Natural killer cell (primary cell): Measurements from ENCODE around the gene FADS2. TPM values are rescaled to one million over a fixed set of nuclear protein-coding genes. Genes with fewer than 3 reads are reported as not detected.

Experiments
- ATAC-seq, 3 donors: fragments of 150-1000 bp in 2 of 3; fragments of 200-7000 bp in 1 of 3; cut with Tn5 transposase; 1 replicate in 1 of 3; 2 replicates in 2 of 3; pipeline ENCODE4 v1.10.0; 2021; ENCODE audit warnings: mild to moderate bottlenecking in 2 of 3, moderate library complexity in 2 of 3
- DNase-seq, 2 donors: peaks; one replicate each; pipeline versions ENCODE4 v3.0.0 to v3.0.0-alpha.2; 2013 to 2021; ENCODE audit warnings: mixed read lengths in 1 of 2
- H3K27ac ChIP-seq: one replicate; pipeline ENCODE4 v1.5.1; 2013; ENCODE audit warnings: mild to moderate bottlenecking, low read length
- H3K27me3 ChIP-seq: one replicate; pipeline ENCODE4 v1.6.1; 2013; ENCODE audit warnings: low read length; ENCODE audit not compliant: control insufficient read depth, insufficient read depth
- H3K36me3 ChIP-seq: one replicate; pipeline ENCODE4 v1.6.1; 2013; ENCODE audit warnings: low read length; ENCODE audit not compliant: control insufficient read depth, insufficient read depth
- H3K4me1 ChIP-seq: one replicate; pipeline ENCODE4 v1.6.1; 2013; ENCODE audit warnings: low read length; ENCODE audit not compliant: control insufficient read depth, insufficient read depth
- H3K4me3 ChIP-seq: one replicate; pipeline ENCODE4 v1.5.1; 2013; ENCODE audit warnings: low read length
- H3K9me3 ChIP-seq: one replicate; pipeline ENCODE4 v1.6.1; 2013; ENCODE audit warnings: low read length; ENCODE audit not compliant: control insufficient read depth, insufficient read depth
- H3K27ac Mint-ChIP-seq, 2 donors: one replicate each; pipeline ENCODE4 v1.8.0; 2022; ENCODE audit warnings: mild to moderate bottlenecking in 2 of 2, mixed read lengths in 2 of 2, moderate library complexity in 1 of 2
- H3K27me3 Mint-ChIP-seq, 2 donors: one replicate each; pipeline ENCODE4 v1.8.0; 2022; ENCODE audit warnings: low read depth in 2 of 2, mixed read lengths in 2 of 2
- H3K36me3 Mint-ChIP-seq: one replicate; pipeline ENCODE4 v1.8.0; 2022; ENCODE audit warnings: mixed read lengths
- H3K4me1 Mint-ChIP-seq, 2 donors: one replicate each; pipeline ENCODE4 v1.8.0; 2022; ENCODE audit warnings: mixed read lengths in 2 of 2
- H3K4me3 Mint-ChIP-seq: one replicate; pipeline ENCODE4 v1.8.0; 2022; ENCODE audit warnings: mild to moderate bottlenecking, moderate library complexity, mixed read lengths
- H3K9me3 Mint-ChIP-seq, 2 donors: one replicate each; pipeline ENCODE4 v1.8.0; 2022; ENCODE audit warnings: mixed read lengths in 2 of 2
- WGBS: methylation state at CpG from one replicate; pipeline ENCODE4 v1.1.7; 2013; ENCODE audit warnings: missing lambda C conversion rate; ENCODE audit not compliant: insufficient coverage; 5-methylcytosine and 5-hydroxymethylcytosine counted together
- intact Hi-C: fragments of 100-400 bp; cut with micrococcal nuclease; formaldehyde crosslinking; loops from one replicate; pipeline ENCODE4 v1.14.2; 2022
- total RNA-seq, 4 donors: library from RNA; stranded (reverse); fragments of 120-200 nt in 1 of 4; gene quantifications; one replicate each; pipeline versions ENCODE4 v1.2.3 to v1.2.4, GENCODE V29; 2013 to 2022
- TF ChIP-seq, protein P1 (sequence below): fragments of 200-600 bp; IDR thresholded peaks from one replicate; pipeline ENCODE4 v1.8.0; 2022; ENCODE audit warnings: antibody characterized with exemption

FADS2 gene
- total RNA-seq, 3 donors from 2014 or later (not counting 1 experiment from before 2014, with no cell fraction given), result 30.4 to 52.7 (median 34.4) TPM

DNA sequence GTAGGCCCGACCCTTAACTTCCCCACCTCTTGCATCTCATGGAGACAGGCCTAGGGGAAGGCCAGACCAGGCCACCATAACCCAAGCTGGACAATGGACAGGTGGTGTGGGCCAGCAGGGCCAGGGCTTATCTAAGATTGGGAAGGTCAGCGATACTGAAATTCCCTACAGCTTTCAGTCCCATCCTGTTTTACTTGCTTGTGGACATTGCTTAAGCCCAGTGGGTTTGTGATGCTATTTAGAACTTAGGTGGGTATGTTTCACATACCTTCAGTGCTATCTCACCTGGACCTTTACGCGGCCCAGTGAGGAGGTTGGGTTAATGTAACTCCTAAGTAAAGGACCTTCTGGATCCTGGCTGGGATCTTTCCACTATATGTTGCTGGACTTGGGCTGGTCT is 1.7 kb downstream of the FADS2 start:
- Histone ChIP-seq H3K36me3 (no peaks in the 10 kb centered on the region), H3K27ac (no peak overlapping the region), H3K9me3 (no peaks in the 10 kb centered on the region), H3K4me1 (peaks cover 44% of the 10 kb centered on the region), H3K27me3 (no peaks in the 10 kb centered on the region), H3K4me3 (no peak overlapping the region)
- TF ChIP-seq, protein P1, sequence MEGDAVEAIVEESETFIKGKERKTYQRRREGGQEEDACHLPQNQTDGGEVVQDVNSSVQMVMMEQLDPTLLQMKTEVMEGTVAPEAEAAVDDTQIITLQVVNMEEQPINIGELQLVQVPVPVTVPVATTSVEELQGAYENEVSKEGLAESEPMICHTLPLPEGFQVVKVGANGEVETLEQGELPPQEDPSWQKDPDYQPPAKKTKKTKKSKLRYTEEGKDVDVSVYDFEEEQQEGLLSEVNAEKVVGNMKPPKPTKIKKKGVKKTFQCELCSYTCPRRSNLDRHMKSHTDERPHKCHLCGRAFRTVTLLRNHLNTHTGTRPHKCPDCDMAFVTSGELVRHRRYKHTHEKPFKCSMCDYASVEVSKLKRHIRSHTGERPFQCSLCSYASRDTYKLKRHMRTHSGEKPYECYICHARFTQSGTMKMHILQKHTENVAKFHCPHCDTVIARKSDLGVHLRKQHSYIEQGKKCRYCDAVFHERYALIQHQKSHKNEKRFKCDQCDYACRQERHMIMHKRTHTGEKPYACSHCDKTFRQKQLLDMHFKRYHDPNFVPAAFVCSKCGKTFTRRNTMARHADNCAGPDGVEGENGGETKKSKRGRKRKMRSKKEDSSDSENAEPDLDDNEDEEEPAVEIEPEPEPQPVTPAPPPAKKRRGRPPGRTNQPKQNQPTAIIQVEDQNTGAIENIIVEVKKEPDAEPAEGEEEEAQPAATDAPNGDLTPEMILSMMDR, result no peak
- intact Hi-C loops, result loop anchor here (5.0 kb wide), 1 partner anchor 38 kb away; the partner anchor contains the start of genes FEN1 and TMEM258
- ATAC-seq (no peak), DNase-seq (no peak)
- Mint-ChIP-seq H3K4me3 (peak overlapping the region; percentile 92), H3K27me3 (no peaks in the 10 kb centered on the region), H3K36me3 (no peaks in the 10 kb centered on the region), H3K9me3 (no peaks in the 10 kb centered on the region), H3K4me1 (peaks cover 51 to 75% of the 10 kb centered on the region in 2 donors), H3K27ac (peak overlapping the region; percentile 97 to 98)
- WGBS, result 98% methylated on average over 4 of the region's 4 CpGs

DNA sequence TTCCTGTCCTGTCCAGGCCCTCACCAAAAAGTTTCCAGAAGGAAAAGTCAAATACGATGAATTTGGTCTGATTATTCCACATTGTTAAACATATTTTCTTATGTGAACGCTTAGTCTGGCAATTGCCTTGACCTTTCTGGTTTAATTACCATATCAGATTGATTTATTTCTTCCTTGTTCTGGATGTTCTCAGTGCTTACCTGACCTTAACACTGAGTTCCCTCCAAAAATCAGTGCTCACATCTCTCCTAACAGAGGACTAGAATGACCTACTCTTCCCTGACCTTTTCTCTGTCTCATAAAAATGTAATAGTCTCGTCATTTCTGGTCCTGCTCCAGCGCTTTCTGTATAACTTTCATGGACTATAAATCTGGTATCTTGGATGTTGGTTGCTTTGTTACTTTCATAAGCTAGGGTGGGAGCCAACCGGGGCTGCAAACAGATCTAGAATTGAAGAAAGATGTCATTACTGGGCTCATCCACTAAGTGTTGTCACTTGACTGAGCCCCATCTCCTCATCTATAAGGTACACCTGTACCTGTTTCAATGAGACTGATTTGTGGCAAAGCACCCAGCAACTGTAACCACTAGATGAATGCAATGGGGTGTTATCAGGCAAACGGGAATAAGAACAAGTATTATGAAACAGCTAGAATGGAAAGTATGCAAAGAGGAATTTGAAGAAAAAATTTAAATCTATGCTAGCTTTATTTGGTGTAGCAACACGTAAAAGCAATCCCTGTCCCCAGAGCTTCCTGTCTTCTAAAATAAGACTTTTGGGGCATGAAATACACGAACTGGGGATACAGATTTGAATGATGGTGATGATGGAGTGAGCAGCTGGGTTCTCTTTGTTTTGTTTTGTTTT is 2.4 kb downstream of the FADS2 start:
- intact Hi-C loops, result no loop called here
- Mint-ChIP-seq H3K9me3 (no peaks in the 10 kb centered on the region), H3K36me3 (no peaks in the 10 kb centered on the region), H3K27ac (peak overlapping the region; percentile 97 to 98), H3K4me3 (peak overlapping the region; percentile 92), H3K4me1 (peaks cover 58 to 81% of the 10 kb centered on the region in 2 donors), H3K27me3 (no peaks in the 10 kb centered on the region)
- Histone ChIP-seq H3K9me3 (no peaks in the 10 kb centered on the region), H3K4me1 (peaks cover 50% of the 10 kb centered on the region), H3K27me3 (no peaks in the 10 kb centered on the region), H3K27ac (no peak overlapping the region), H3K4me3 (no peak overlapping the region), H3K36me3 (no peaks in the 10 kb centered on the region)
- ATAC-seq (no peak), DNase-seq (no peak)
- 70% methylated on average over 8 of the region's 8 CpGs for whole genome bisulfite sequencing
- TF ChIP-seq, protein P1, result no peak

DNA sequence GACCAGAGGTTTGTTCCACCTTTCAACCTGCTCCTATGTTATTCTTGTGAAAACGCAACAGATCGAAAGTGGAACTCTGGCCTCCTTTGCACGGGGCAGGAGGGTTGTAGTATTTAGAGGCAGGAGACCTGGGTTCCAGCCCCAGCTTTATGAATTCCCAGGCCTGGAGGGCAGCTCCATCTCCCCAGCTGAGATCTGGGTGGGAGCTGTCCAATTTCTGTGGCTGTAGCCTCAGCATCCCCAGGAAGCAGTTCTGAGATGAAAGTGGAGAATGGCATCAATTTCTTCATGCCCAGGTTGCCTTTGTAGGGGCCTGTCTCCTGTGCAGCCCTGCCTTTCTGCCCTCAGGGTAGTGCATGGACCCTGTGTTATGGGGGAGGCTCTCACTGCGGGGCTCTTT is 4.1 kb downstream of the FADS2 start:
- DNase-seq (no peak), ATAC-seq (no peak)
- Mint-ChIP-seq H3K27ac (peak overlapping the region; percentile 97 to 98), H3K36me3 (no peaks in the 10 kb centered on the region), H3K27me3 (no peaks in the 10 kb centered on the region), H3K4me1 (peaks cover 70 to 79% of the 10 kb centered on the region in 2 donors), H3K4me3 (peak overlapping the region; percentile 40), H3K9me3 (no peaks in the 10 kb centered on the region)
- Histone ChIP-seq H3K4me3 (no peak overlapping the region), H3K36me3 (no peaks in the 10 kb centered on the region), H3K9me3 (no peaks in the 10 kb centered on the region), H3K27ac (no peak overlapping the region), H3K27me3 (no peaks in the 10 kb centered on the region), H3K4me1 (peaks cover 52% of the 10 kb centered on the region)
- intact Hi-C loops, result no loop called here
- TF ChIP-seq, protein P1, result no peak
- 92% methylated on average over 4 of the region's 4 CpGs for WGBS
